H1 (cell line): ENCODE measurements around the gene ORC3. TPM values are rescaled to one million over a fixed set of nuclear protein-coding genes. Genes with fewer than 3 reads are reported as not detected.

Source experiments
- CTCF ChIA-PET: fragments of 300-600 bp; sonication (Branson Sonifier 250); formaldehyde crosslinking; loops from one replicate; lab custom pipeline; 2021; ENCODE audit not compliant: partially characterized antibody; lab: Charles Lee
- POLR2A ChIA-PET: fragments of 300-600 bp; sonication (Branson Sonifier 250); formaldehyde crosslinking; loops from one replicate; lab custom pipeline; 2021; ENCODE audit warnings: inconsistent platforms; ENCODE audit not compliant: partially characterized antibody; lab: Charles Lee
- DNase-seq, 2 experiments: peaks; one replicate each; pipeline versions ENCODE4 v3.0.0 to v3.0.0-alpha.2; 2010 to 2022; ENCODE audit warnings: low spot score in 2 of 2, low read depth in 1 of 2, mixed read lengths in 1 of 2
- FAIRE-seq: peaks from 2 replicates; lab custom pipeline; 2011; peaks lifted over from hg19 to GRCh38; lab: Jason Lieb, UNC
- H2AFZ ChIP-seq: 2 replicates; pipeline ENCODE4 v1.8.1; 2012; ENCODE audit warnings: low read length, inconsistent platforms
- H2AK5ac ChIP-seq: 2 replicates; pipeline ENCODE4 v1.6.1; 2013; ENCODE audit warnings: low read depth, low read length
- H2BK120ac ChIP-seq: replicated peaks from 2 replicates; pipeline ENCODE3; 2013; ENCODE audit warnings: low read depth, low read length, inconsistent platforms
- H2BK12ac ChIP-seq: 2 replicates; pipeline ENCODE4 v1.6.1; 2013; ENCODE audit warnings: low read depth, low read length
- H2BK15ac ChIP-seq: 2 replicates; pipeline ENCODE4 v1.6.1; 2013; ENCODE audit warnings: low read length
- H2BK20ac ChIP-seq: 2 replicates; pipeline ENCODE4 v1.6.1; 2013; ENCODE audit warnings: low read length
- H2BK5ac ChIP-seq: 2 replicates; pipeline ENCODE4 v1.6.1; 2013; ENCODE audit warnings: low read depth, low read length
- H3K14ac ChIP-seq: 2 replicates; pipeline ENCODE4 v1.6.1; 2013; ENCODE audit warnings: inconsistent platforms; ENCODE audit not compliant: insufficient read length
- H3K18ac ChIP-seq: 2 replicates; pipeline ENCODE4 v1.6.1; 2013; ENCODE audit warnings: low read length; ENCODE audit errors: extremely low read depth
- H3K23ac ChIP-seq: 2 replicates; pipeline ENCODE4 v1.6.1; 2013; ENCODE audit warnings: inconsistent platforms; ENCODE audit not compliant: insufficient read length
- H3K23me2 ChIP-seq: 2 replicates; pipeline ENCODE4 v1.6.1; 2013; ENCODE audit warnings: low read depth, low read length
- H3K27ac ChIP-seq: 2 replicates; pipeline ENCODE4 v1.6.1; 2011; ENCODE audit warnings: low read depth, low read length, inconsistent platforms
- H3K27me3 ChIP-seq, 4 experiments: replicated peaks in 1 of 4; 1 replicate in 1 of 4; 2 replicates in 3 of 4; pipeline versions ENCODE4 v1.6.1 to v1.8.1; 2011 to 2013; ENCODE audit warnings: low read length in 3 of 4, mild to moderate bottlenecking in 3 of 4, inconsistent platforms in 2 of 4, mixed read lengths in 2 of 4, moderate library complexity in 1 of 4; ENCODE audit not compliant: control insufficient read depth in 3 of 4, insufficient read depth in 3 of 4; ENCODE audit errors: extremely low read depth in 1 of 4
- H3K36me3 ChIP-seq, 4 experiments: 2 replicates each; pipeline versions ENCODE4 v1.6.1 to v1.8.1; 2011 to 2013; ENCODE audit warnings: mild to moderate bottlenecking in 4 of 4, low read length in 3 of 4, moderate library complexity in 2 of 4, control low read depth in 1 of 4, inconsistent platforms in 1 of 4; ENCODE audit not compliant: insufficient read depth in 4 of 4, control insufficient read depth in 2 of 4
- H3K4ac ChIP-seq: replicated peaks from 2 replicates; pipeline ENCODE3; 2013; ENCODE audit warnings: low read length, low read depth, mixed read lengths, inconsistent platforms; ENCODE audit not compliant: insufficient read length
- H3K4me1 ChIP-seq, 4 experiments: replicated peaks in 1 of 4; 1 replicate in 1 of 4; 2 replicates in 3 of 4; pipeline versions ENCODE4 v1.6.1 to v1.8.1; 2011 to 2013; ENCODE audit warnings: low read length in 3 of 4, inconsistent platforms in 2 of 4, mixed read lengths in 1 of 4; ENCODE audit not compliant: insufficient read depth in 4 of 4, control insufficient read depth in 3 of 4
- H3K4me2 ChIP-seq, 2 experiments: 2 replicates each; pipeline versions ENCODE4 v1.6.1 to v1.8.1; 2011 to 2013; ENCODE audit warnings: low read depth in 2 of 2, low read length in 2 of 2, control low read depth in 1 of 2, inconsistent platforms in 1 of 2, mild to moderate bottlenecking in 1 of 2; ENCODE audit not compliant: insufficient read depth in 1 of 2
- H3K4me3 ChIP-seq, 4 experiments: fragments of 200-600, 300-600 bp in 1 of 4; sonication (generic), shearing (Covaris generic), sonication (Bioruptor Twin) in 1 of 4; 2 replicates each; pipeline versions ENCODE4 v1.5.1 to v1.8.1; 2011 to 2016; ENCODE audit warnings: low read length in 4 of 4, low read depth in 3 of 4, control low read depth in 2 of 4, inconsistent platforms in 2 of 4, mild to moderate bottlenecking in 2 of 4, mixed read lengths in 1 of 4, moderate library complexity in 1 of 4; ENCODE audit not compliant: insufficient read depth in 2 of 4; ENCODE audit errors: extremely low read depth in 1 of 4
- H3K56ac ChIP-seq: replicated peaks from 2 replicates; pipeline ENCODE3; 2013; ENCODE audit warnings: low read depth, mild to moderate bottlenecking, mixed read lengths, low read length, inconsistent platforms; ENCODE audit not compliant: insufficient read length
- H3K79me1 ChIP-seq: 2 replicates; pipeline ENCODE4 v1.6.1; 2013; ENCODE audit warnings: low read depth, low read length, control low read depth
- H3K79me2 ChIP-seq, 2 experiments: 2 replicates each; pipeline versions ENCODE4 v1.6.1 to v1.8.1; 2012 to 2013; ENCODE audit warnings: low read length in 2 of 2, mild to moderate bottlenecking in 2 of 2, inconsistent platforms in 1 of 2; ENCODE audit not compliant: insufficient read depth in 2 of 2, control insufficient read depth in 1 of 2
- H3K9ac ChIP-seq, 4 experiments: replicated peaks in 1 of 4; 1 replicate in 1 of 4; 2 replicates in 3 of 4; pipeline versions ENCODE4 v1.6.1 to v1.8.1; 2011 to 2013; ENCODE audit warnings: low read depth in 3 of 4, low read length in 3 of 4, control low read depth in 2 of 4, mild to moderate bottlenecking in 2 of 4, moderate library complexity in 2 of 4, inconsistent platforms in 1 of 4; ENCODE audit errors: extremely low read depth in 1 of 4
- H3K9me3 ChIP-seq, 2 experiments: 2 replicates each; pipeline versions ENCODE4 v1.6.1 to v1.8.1; 2012 to 2013; ENCODE audit warnings: mild to moderate bottlenecking in 2 of 2, moderate library complexity in 2 of 2, control low read depth in 1 of 2, inconsistent platforms in 1 of 2, low read depth in 1 of 2, low read length in 1 of 2, mixed read lengths in 1 of 2; ENCODE audit not compliant: insufficient read depth in 2 of 2
- H4K20me1 ChIP-seq, 2 experiments: replicated peaks in 1 of 2; 2 replicates each; pipeline versions ENCODE3 to v1.8.1; 2011 to 2013; ENCODE audit warnings: inconsistent platforms in 2 of 2, low read length in 2 of 2, mild to moderate bottlenecking in 1 of 2; ENCODE audit not compliant: insufficient read depth in 2 of 2, control insufficient read depth in 1 of 2
- H4K5ac ChIP-seq: 2 replicates; pipeline ENCODE4 v1.6.1; 2013; ENCODE audit warnings: low read length, low read depth, mixed read lengths, inconsistent platforms; ENCODE audit not compliant: insufficient read length
- H4K8ac ChIP-seq: 2 replicates; pipeline ENCODE4 v1.8.0; 2013; ENCODE audit warnings: mild to moderate bottlenecking, moderate library complexity, low read length, inconsistent platforms; ENCODE audit not compliant: insufficient read depth; ENCODE audit errors: extremely low read depth
- H4K91ac ChIP-seq: replicated peaks from 2 replicates; pipeline ENCODE3; 2013; ENCODE audit warnings: low read length, mixed read lengths, inconsistent platforms; ENCODE audit not compliant: insufficient read length
- CREB1 ChIP-seq: IDR thresholded peaks from 2 replicates; pipeline ENCODE4 v1.6.1; 2012; ENCODE audit warnings: inconsistent platforms
- POLR2A ChIP-seq, 2 experiments: IDR thresholded peaks; 1 replicate in 1 of 2; 2 replicates in 1 of 2; pipeline ENCODE4 v1.6.1; 2011; ENCODE audit warnings: low read depth in 2 of 2, low read length in 2 of 2, mild to moderate bottlenecking in 2 of 2; ENCODE audit errors: control extremely low read depth in 1 of 2
- TBP ChIP-seq: IDR thresholded peaks from 2 replicates; pipeline ENCODE4 v1.6.1; 2011; ENCODE audit warnings: low read depth, low read length, improper control_type of control experiment
- WGBS, 2 experiments: shearing (Covaris generic) in 1 of 2; methylation state at CpG; one replicate each; pipeline versions ENCODE4 v1.1.6 to v1.1.7; 2013 to 2015; ENCODE audit warnings: low lambda C conversion rate in 2 of 2, mixed read lengths in 2 of 2, inconsistent platforms in 1 of 2, low coverage in 1 of 2, missing lambda C conversion rate in 1 of 2; ENCODE audit not compliant: insufficient replicate concordance in 2 of 2, insufficient coverage in 1 of 2, insufficient read length in 1 of 2; ENCODE audit errors: extremely low coverage in 1 of 2, missing lambda C conversion rate in 1 of 2; 5-methylcytosine and 5-hydroxymethylcytosine counted together
- polyA plus RNA-seq, 7 experiments: library from polyadenylated mRNA; depleted of rRNA in 3 of 7; stranded (reverse) in 5 of 7; unstranded in 2 of 7; fragments of >200 nt in 5 of 7; fragments of 200-250 nt in 2 of 7; gene quantifications; 1 replicate in 5 of 7; 2 replicates in 1 of 7; 4 replicates in 1 of 7; pipeline versions ENCODE4 v1.2.1 to v1.2.3, GENCODE V29; 2011 to 2013; ENCODE audit warnings: missing spikeins in 2 of 7, mixed read lengths in 2 of 7
- total RNA-seq: library from RNA; stranded (reverse); fragmentation: NEBNext Ultra II Directional; extraction: Animal tissue kit (Norgen Biotek cat#: 25700); gene quantifications from 2 replicates; pipeline ENCODE4 v1.2.1, GENCODE V29; 2021

Gene ORC3
- total and polyA plus RNA-seq, 2 of the 8 experiments (the other 6 are each of a cell fraction or from before 2014, with no cell fraction given): 35.9 to 60.9 TPM

- Histone ChIP-seq H3K9me3 (no peaks in the 10 kb centered on the region), H2BK120ac (no peak overlapping the region), H2BK5ac (no peak overlapping the region), H4K5ac (no peak overlapping the region), H3K18ac (no peak overlapping the region), H4K20me1 (peaks cover 20 to 25% of the 10 kb centered on the region in 2 experiments), H2AK5ac (no peak overlapping the region), H3K23me2 (no peaks in the 10 kb centered on the region), H3K23ac (no peak overlapping the region), H3K36me3 (no peaks in the 10 kb centered on the region), H3K56ac (no peak overlapping the region), H2AFZ (no peak overlapping the region), H3K79me1 (no peaks in the 10 kb centered on the region; the same call in 1 of the 2 replicates), H3K4ac (no peak overlapping the region), H4K91ac (no peak overlapping the region), H3K14ac (no peak overlapping the region), H4K8ac (no peak overlapping the region), H3K9ac (no peak overlapping the region), H2BK15ac (no peak overlapping the region), H2BK20ac (no peak overlapping the region), H3K27me3 (no peaks in the 10 kb centered on the region), H3K4me1 (peaks cover 0 to 6% (median under 1%) of the 10 kb centered on the region in 4 experiments; a peak in 3 of 7 replicates), H3K79me2 (peaks cover 56 to 100% of the 10 kb centered on the region in 2 experiments), H2BK12ac (no peak overlapping the region), H3K4me2 (0 out of 4 replicates have a peak overlapping the region, but pooled peaks of 1 of the 2 experiments have one; percentile 9), H3K4me3 (no peak overlapping the region), H3K27ac (no peak overlapping the region)
- TF ChIP-seq POLR2A (IDR thresholded peaks at IDR 0.05; ENCODE audit: control extremely low read depth in 1 of 2, low read depth in 2 of 2, low read length in 2 of 2): no peak
- TF ChIP-seq CREB1: no peak
- no peak for TF ChIP-seq TBP
- no peak for FAIRE-seq
- ChIA-PET CTCF (interaction anchor here (1.0 to 1.5 kb wide), 2 partner anchors 8 to 47 kb away, joined by 3 read pairs; no protein-coding TSS in a partner anchor), POLR2A (interaction anchor here (0.9 to 3.2 kb wide), 3 partner anchors 8 to 59 kb away, joined by 3 to 18 read pairs (median 3); partner anchors contain the start of gene AKIRIN2)
- 90% methylated on average over 2 of the region's 2 CpGs; no CpG with 5 or more reads in 1 of the 2 experiments for WGBS, 2 experiments
- no peak for DNase-seq
These were observed 102.2 kb downstream of the ORC3 start for GRCh38 chr6:87692086-87692485.
